ENCODE data around the gene CEMIP.

The CEMIP gene

GRCh38 chr15:80997692-80998091 is 218.5 kb downstream of the CEMIP start (continued):
- TF ChIP-seq CTCF (tag by site-specific recombination; IDR thresholded peaks at IDR 0.05) (no peak), ZNF530 (tag by site-specific recombination; IDR thresholded peaks at IDR 0.05; ENCODE audit: low read depth) (no peak), ZFP3 (tag by site-specific recombination; IDR thresholded peaks at IDR 0.05; ENCODE audit: low read depth) (no peak), ZNF777 (tag by site-specific recombination; IDR thresholded peaks at IDR 0.05; ENCODE audit: borderline replicate concordance) (no peak), ZNF16 (tag by site-specific recombination; IDR thresholded peaks at IDR 0.05; ENCODE audit: low read depth) (no peak)
- TF ChIP-seq, protein P1, sequence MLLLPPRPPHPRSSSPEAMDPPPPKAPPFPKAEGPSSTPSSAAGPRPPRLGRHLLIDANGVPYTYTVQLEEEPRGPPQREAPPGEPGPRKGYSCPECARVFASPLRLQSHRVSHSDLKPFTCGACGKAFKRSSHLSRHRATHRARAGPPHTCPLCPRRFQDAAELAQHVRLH (tag by site-specific recombination; IDR thresholded peaks at IDR 0.05): no peak

GRCh38 chr15:80998251-80998650 is 219.1 kb downstream of the CEMIP start:
- CTCF ChIA-PET: interaction anchor here (0.5 to 4.7 kb wide), 5 partner anchors 19 to 757 kb away, joined by 3 to 31 read pairs (median 4); no protein-coding TSS in a partner anchor
- POLR2A ChIA-PET: interaction anchor here (0.5 to 1.0 kb wide), 2 partner anchors 8 to 9 kb away, joined by 3 to 4 read pairs; no protein-coding TSS in a partner anchor
- Histone ChIP-seq H3K27ac (ENCODE audit: extremely low read depth, low read depth, low read length) (no peak overlapping the region), H3K4me1 (ENCODE audit: control insufficient read depth, insufficient read depth, low read length) (peaks cover 3% of the 10 kb centered on the region; the same call in 1 of the 2 replicates), H3K4me3 (ENCODE audit: low read depth, low read length) (no peak overlapping the region), H3K9me3 (ENCODE audit: control insufficient read depth, insufficient read depth, low read depth, low read length) (no peaks in the 10 kb centered on the region), H3K36me3 (ENCODE audit: control insufficient read depth in 2 of 2, insufficient read depth in 1 of 2, low read length in 2 of 2) (peaks cover 0 to 9% of the 10 kb centered on the region in 2 experiments; a peak in 1 of 3 replicates)
- TF ChIP-seq, protein P2, sequence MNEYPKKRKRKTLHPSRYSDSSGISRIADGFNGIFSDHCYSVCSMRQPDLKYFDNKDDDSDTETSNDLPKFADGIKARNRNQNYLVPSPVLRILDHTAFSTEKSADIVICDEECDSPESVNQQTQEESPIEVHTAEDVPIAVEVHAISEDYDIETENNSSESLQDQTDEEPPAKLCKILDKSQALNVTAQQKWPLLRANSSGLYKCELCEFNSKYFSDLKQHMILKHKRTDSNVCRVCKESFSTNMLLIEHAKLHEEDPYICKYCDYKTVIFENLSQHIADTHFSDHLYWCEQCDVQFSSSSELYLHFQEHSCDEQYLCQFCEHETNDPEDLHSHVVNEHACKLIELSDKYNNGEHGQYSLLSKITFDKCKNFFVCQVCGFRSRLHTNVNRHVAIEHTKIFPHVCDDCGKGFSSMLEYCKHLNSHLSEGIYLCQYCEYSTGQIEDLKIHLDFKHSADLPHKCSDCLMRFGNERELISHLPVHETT (tag by site-specific recombination; IDR thresholded peaks at IDR 0.05): no peak
- TF ChIP-seq ZBTB17 (tag by site-specific recombination; IDR thresholded peaks at IDR 0.05): 0 out of 2 replicates have a peak, but pooled peaks have one; percentile 23

DNA sequence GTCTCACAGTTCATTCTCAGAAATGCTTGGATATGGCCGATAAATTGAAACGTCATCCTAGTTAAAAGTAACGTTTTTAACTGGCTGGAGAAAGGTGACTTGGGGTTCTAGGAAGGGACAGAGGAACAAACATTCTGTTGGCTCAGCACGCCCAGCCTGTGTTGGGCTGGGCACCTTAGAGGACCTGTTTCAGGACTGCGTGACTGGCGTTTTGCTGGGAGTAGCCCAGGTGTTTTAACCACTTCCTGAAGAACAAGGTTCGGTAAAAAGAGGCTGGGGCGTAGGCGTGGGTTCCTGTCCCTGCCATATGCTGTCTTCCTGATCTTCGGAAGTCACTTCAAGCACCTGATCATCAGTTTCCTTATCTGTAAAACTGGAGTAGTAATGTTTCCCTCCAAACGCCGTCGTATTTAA is 220.5 kb downstream of the CEMIP start:
- TF ChIP-seq SP2 (tag by site-specific recombination; IDR thresholded peaks at IDR 0.05): no peak
- TF ChIP-seq ZBTB48 (tag by site-specific recombination; IDR thresholded peaks at IDR 0.05): no peak
- no peak for TF ChIP-seq ZNF292 (tag by site-specific recombination; IDR thresholded peaks at IDR 0.05; ENCODE audit: borderline replicate concordance, low read depth)
- TF ChIP-seq TRIM28 (IDR thresholded peaks at IDR 0.05; ENCODE audit: borderline replicate concordance, low read length): no peak
- TF ChIP-seq ZNF701 (tag by site-specific recombination; IDR thresholded peaks at IDR 0.05): no peak
- TF ChIP-seq ZNF529 (tag by site-specific recombination; IDR thresholded peaks at IDR 0.05; ENCODE audit: insufficient replicate concordance): no peak
- no peak for TF ChIP-seq ZNF830 (tag by site-specific recombination; IDR thresholded peaks at IDR 0.05; ENCODE audit: low read depth)
- Histone ChIP-seq H3K4me1 (ENCODE audit: control insufficient read depth, insufficient read depth, low read length) (peaks cover 7% of the 10 kb centered on the region), H3K27ac (ENCODE audit: extremely low read depth, low read depth, low read length) (no peak overlapping the region), H3K9me3 (ENCODE audit: control insufficient read depth, insufficient read depth, low read depth, low read length) (no peaks in the 10 kb centered on the region), H3K36me3 (ENCODE audit: control insufficient read depth in 2 of 2, insufficient read depth in 1 of 2, low read length in 2 of 2) (peaks cover 3 to 9% of the 10 kb centered on the region in 2 experiments; a peak in 2 of 3 replicates), H3K4me3 (ENCODE audit: low read depth, low read length) (no peak overlapping the region)
- POLR2A ChIA-PET: interaction anchor here (1.5 kb wide), 1 partner anchor 324 kb away, joined by 3 read pairs; the partner anchor contains the start of gene STARD5
- CTCF ChIA-PET: interaction anchor here (0.7 to 4.7 kb wide), 2 partner anchors 220 to 266 kb away, joined by 4 to 31 read pairs; partner anchors contain the start of gene CEMIP

- POLR2A ChIA-PET: interaction anchor here (0.6 to 2.2 kb wide), 13 partner anchors 9 to 1568 kb away, joined by 3 to 22 read pairs (median 5); partner anchors contain the start of gene STARD5
- Histone ChIP-seq H3K36me3 (ENCODE audit: control insufficient read depth in 2 of 2, insufficient read depth in 1 of 2, low read length in 2 of 2) (peaks cover 3 to 9% of the 10 kb centered on the region in 2 experiments; a peak in 2 of 3 replicates), H3K4me3 (ENCODE audit: low read depth, low read length) (peak overlapping the region; percentile 78), H3K4me1 (ENCODE audit: control insufficient read depth, insufficient read depth, low read length) (peaks cover 7% of the 10 kb centered on the region), H3K9me3 (ENCODE audit: control insufficient read depth, insufficient read depth, low read depth, low read length) (no peaks in the 10 kb centered on the region), H3K27ac (ENCODE audit: extremely low read depth, low read depth, low read length) (peak overlapping the region; percentile 94; the same call in 1 of the 2 replicates)
- TF ChIP-seq ZNF155 (tag by site-specific recombination; IDR thresholded peaks at IDR 0.05) (no peak), ZNF488 (tag by site-specific recombination; IDR thresholded peaks at IDR 0.05) (no peak), ZBTB7A (tag by site-specific recombination; IDR thresholded peaks at IDR 0.05; ENCODE audit: low read depth) (no peak), TCF7L2 (IDR thresholded peaks at IDR 0.05; ENCODE audit: borderline replicate concordance, low read depth, low read length) (no peak), ZSCAN5A (tag by site-specific recombination; IDR thresholded peaks at IDR 0.05) (no peak), ZNF544 (tag by site-specific recombination; IDR thresholded peaks at IDR 0.05) (no peak), KLF10 (tag by site-specific recombination; IDR thresholded peaks at IDR 0.05) (no peak)
- CTCF ChIA-PET: interaction anchor here (0.5 to 4.7 kb wide), 2 partner anchors 100 to 266 kb away, joined by 3 to 31 read pairs; no protein-coding TSS in a partner anchor
These were observed 221.0 kb downstream of the CEMIP start for GRCh38 chr15:81000144-81000623.

All from HEK293 (cell line).